NCI-H2196 (cell line): ENCODE data around the gene PLAC1.

Source experiments
- DNase-seq: peaks from one replicate; lab custom pipeline; 2025; ENCODE audit not compliant: unreplicated experiment; lab: John Stamatoyannopoulos, UW

PLAC1 gene

GRCh38 chrX:134544513-134545151 is 113.6 kb downstream of the PLAC1 start:
- no peak for DNase-seq

GRCh38 chrX:134544135-134544512 is 114.1 kb downstream of the PLAC1 start:
- DNase-seq: no peak

- no peak for DNase-seq
Observed at GRCh38 chrX:134543288-134543687, 115.0 kb downstream of the PLAC1 start.

GRCh38 chrX:134542485-134542884 is 115.8 kb downstream of the PLAC1 start:
- DNase-seq: peak; percentile 4

- no peak for DNase-seq
Observed at GRCh38 chrX:134541906-134542305, 116.4 kb downstream of the PLAC1 start.

GRCh38 chrX:134538316-134538715 is 120.0 kb downstream of the PLAC1 start:
- DNase-seq: no peak

- DNase-seq: no peak
Observed at GRCh38 chrX:134537179-134537955, 120.9 kb downstream of the PLAC1 start.

- no peak for DNase-seq
Observed at GRCh38 chrX:134533952-134534351, 124.3 kb downstream of the PLAC1 start.

- no peak for DNase-seq
Observed at GRCh38 chrX:134533352-134533751, 124.9 kb downstream of the PLAC1 start.

GRCh38 chrX:134530845-134531244 is 127.4 kb downstream of the PLAC1 start:
- DNase-seq: no peak

GRCh38 chrX:134529481-134529880 is 128.8 kb downstream of the PLAC1 start:
- no peak for DNase-seq

GRCh38 chrX:134528960-134529359 is 129.3 kb downstream of the PLAC1 start:
- DNase-seq: no peak

- DNase-seq: no peak
Observed at GRCh38 chrX:134526399-134526798, 131.9 kb downstream of the PLAC1 start.

- DNase-seq: no peak
Observed at GRCh38 chrX:134525086-134525792, 133.0 kb downstream of the PLAC1 start.

GRCh38 chrX:134524181-134524580 is 134.1 kb downstream of the PLAC1 start:
- no peak for DNase-seq

GRCh38 chrX:134520860-134521390 is 137.3 kb downstream of the PLAC1 start:
- DNase-seq: peak; percentile 48
